ENCODE results near the gene NCKAP5L. TPM values are rescaled to one million over a fixed set of nuclear protein-coding genes. Genes with fewer than 3 reads are reported as not detected.

Gene NCKAP5L
- total and polyA plus RNA-seq, 9 of the 15 experiments (the other 6 are each of a cell fraction or from before 2014, with no cell fraction given), result 0.01 to 14.4 (median 3.7) TPM

- TF ChIP-seq POLR3G (IDR thresholded peaks at IDR 0.05; ENCODE audit: extremely low read depth, insufficient read length, insufficient replicate concordance), result no peak
- no peak for TF ChIP-seq THAP12 (CRISPR knock-in tag; IDR thresholded peaks at IDR 0.05)
- TF ChIP-seq JUN (IDR thresholded peaks at IDR 0.05; ENCODE audit: borderline replicate concordance, low read depth, low read length), result no peak
- TF ChIP-seq JUN (CRISPR knock-in tag; IDR thresholded peaks at IDR 0.05; ENCODE audit: borderline replicate concordance), result no peak
- peak; percentile 55 for TF ChIP-seq CXXC5 (CRISPR knock-in tag; IDR thresholded peaks at IDR 0.05)
- TF ChIP-seq CBX8 (IDR thresholded peaks at IDR 0.05; ENCODE audit: borderline replicate concordance, extremely low read depth, low read depth, low read length, poor library complexity, severe bottlenecking), result no peak
- TF ChIP-seq ATF1 (CRISPR knock-in tag; IDR thresholded peaks at IDR 0.05), result no peak
- TF ChIP-seq ATF1 (tag; IDR thresholded peaks at IDR 0.05), result peak; percentile 37; the same call in 1 of the 2 replicates
- no peak for TF ChIP-seq RNF219 (CRISPR knock-in tag; IDR thresholded peaks at IDR 0.05)
- no peak; the same call in 1 of the 2 replicates for TF ChIP-seq ARID4B (CRISPR knock-in tag; IDR thresholded peaks at IDR 0.05)
- TF ChIP-seq TAF15 (IDR thresholded peaks at IDR 0.05; ENCODE audit: low read depth, low read length), result no peak
- TF ChIP-seq HDGF (IDR thresholded peaks at IDR 0.05), result no peak
- peak; percentile 71; the same call in 1 of the 2 replicates for TF ChIP-seq ATF3 (IDR thresholded peaks at IDR 0.05)
- TF ChIP-seq ATF3 (CRISPR knock-in tag; conservative IDR thresholded peaks at IDR 0.05), result no peak
- no peak for TF ChIP-seq IRF9 (tag; IDR thresholded peaks at IDR 0.05)
- TF ChIP-seq PTTG1 (tag; IDR thresholded peaks at IDR 0.05; ENCODE audit: low read depth), result no peak
- TF ChIP-seq HDAC2 (IDR thresholded peaks at IDR 0.05), result no peak
- no peak for TF ChIP-seq ZNF695 (CRISPR knock-in tag; IDR thresholded peaks at IDR 0.05)
Observed at GRCh38 chr12:49776413-49776812, 51.8 kb downstream of the NCKAP5L start (continued).

Measured in K562 (cell line).